Fibroblast of lung (primary cell): ENCODE measurements around the gene SLC8A2. TPM values are rescaled to one million over a fixed set of nuclear protein-coding genes. Genes with fewer than 3 reads are reported as not detected.

Experiments used
- DNase-seq, 2 donors: peaks; one replicate each; pipeline versions ENCODE4 v3.0.0 to v3.0.0-alpha.2; 2010; ENCODE audit warnings: low read depth in 2 of 2
- H2AFZ ChIP-seq: 2 replicates; pipeline ENCODE4 v1.5.1; 2012; ENCODE audit warnings: low read length, control low read depth, inconsistent platforms
- H3K27ac ChIP-seq: 2 replicates; pipeline ENCODE4 v1.5.1; 2011; ENCODE audit warnings: low read length, control low read depth; ENCODE audit not compliant: insufficient read depth
- H3K27me3 ChIP-seq: 2 replicates; pipeline ENCODE4 v1.5.1; 2011; ENCODE audit warnings: mild to moderate bottlenecking, low read length; ENCODE audit not compliant: control insufficient read depth, insufficient read depth
- H3K36me3 ChIP-seq: 2 replicates; pipeline ENCODE4 v1.5.1; 2011; ENCODE audit warnings: low read length; ENCODE audit not compliant: control insufficient read depth, insufficient read depth
- H3K4me1 ChIP-seq: 2 replicates; pipeline ENCODE4 v1.5.1; 2011; ENCODE audit warnings: low read length; ENCODE audit not compliant: control insufficient read depth, insufficient read depth; ENCODE audit errors: extremely low read depth
- H3K4me2 ChIP-seq: 2 replicates; pipeline ENCODE4 v1.5.1; 2011; ENCODE audit warnings: low read length, control low read depth; ENCODE audit not compliant: insufficient read depth; ENCODE audit errors: extremely low read depth
- H3K4me3 ChIP-seq, 4 experiments: fragments of 200-600 bp in 1 of 4; sonication (generic) in 1 of 4; replicated peaks in 1 of 4; 2 replicates each; pipeline ENCODE4 v1.5.1; 2011 to 2016; ENCODE audit warnings: low read length in 4 of 4, low read depth in 3 of 4, mild to moderate bottlenecking in 3 of 4, control low read depth in 2 of 4, inconsistent platforms in 1 of 4, mixed read lengths in 1 of 4; ENCODE audit not compliant: insufficient read depth in 1 of 4; ENCODE audit errors: control extremely low read depth in 1 of 4
- H3K79me2 ChIP-seq: 2 replicates; pipeline ENCODE4 v1.5.1; 2012; ENCODE audit warnings: mild to moderate bottlenecking, low read length, inconsistent platforms; ENCODE audit not compliant: control insufficient read depth, insufficient read depth
- H3K9ac ChIP-seq: 2 replicates; pipeline ENCODE4 v1.5.1; 2011; ENCODE audit warnings: mild to moderate bottlenecking, low read length, control low read depth; ENCODE audit not compliant: insufficient read depth
- H3K9me3 ChIP-seq: 2 replicates; pipeline ENCODE4 v1.5.1; 2012; ENCODE audit warnings: low read depth, low read length; ENCODE audit not compliant: control insufficient read depth, insufficient read depth
- H4K20me1 ChIP-seq: 2 replicates; pipeline ENCODE4 v1.5.1; 2011; ENCODE audit warnings: low read length; ENCODE audit not compliant: control insufficient read depth, insufficient read depth; ENCODE audit errors: extremely low read depth
- CTCF ChIP-seq, 2 donors: IDR thresholded peaks in 1 of 2; conservative IDR thresholded peaks in 1 of 2; 1 replicate in 1 of 2; 2 replicates in 1 of 2; pipeline ENCODE4 v1.5.1; 2011 to 2012; ENCODE audit warnings: low read length in 2 of 2, control low read depth in 1 of 2, inconsistent platforms in 1 of 2, low read depth in 1 of 2, mild to moderate bottlenecking in 1 of 2
- EZH2 ChIP-seq: IDR thresholded peaks from 2 replicates; pipeline ENCODE4 v1.5.1; 2012; ENCODE audit warnings: low read length, control low read depth, mild to moderate bottlenecking; ENCODE audit errors: missing control alignments
- polyA plus RNA-seq, 2 donors: library from polyadenylated mRNA; depleted of rRNA in 1 of 2; stranded (reverse) in 1 of 2; unstranded in 1 of 2; fragments of >200 nt; gene quantifications; 2 replicates each; pipeline ENCODE4 v1.2.1, GENCODE V29; 2011 to 2012; ENCODE audit warnings: missing spikeins in 1 of 2
- total RNA-seq: library from RNA; depleted of rRNA; stranded (reverse); fragments of >200 nt; gene quantifications from 2 replicates; pipeline ENCODE4 v1.2.1, GENCODE V29; 2014

The SLC8A2 gene
- total and polyA plus RNA-seq, 2 donors (not counting 1 experiment from before 2014, with no cell fraction given): under 0.01 TPM; not detected in 1

GRCh38 chr19:47435196-47435595, 36.5 kb downstream of the SLC8A2 start:
- H4K20me1 ChIP-seq: no peaks in the 10 kb centered on the region
- H3K4me2 ChIP-seq: no peak overlapping the region
- H3K4me3 ChIP-seq: no peak overlapping the region
- no peak for DNase-seq
- no peaks in the 10 kb centered on the region for H3K36me3 ChIP-seq
- H2AFZ ChIP-seq: no peak overlapping the region
- no peak overlapping the region for H3K27ac ChIP-seq
- H3K9me3 ChIP-seq: no peaks in the 10 kb centered on the region
- TF ChIP-seq CTCF (conservative IDR thresholded peaks at IDR 0.05 in 1 of 2, IDR thresholded peaks at IDR 0.05 in 1 of 2; ENCODE audit: low read depth in 1 of 2, low read length in 2 of 2) (no peak), EZH2 (no peak)
- no peak overlapping the region for H3K9ac ChIP-seq
- H3K79me2 ChIP-seq: no peaks in the 10 kb centered on the region
- peaks cover 2% of the 10 kb centered on the region for H3K27me3 ChIP-seq
- H3K4me1 ChIP-seq: no peaks in the 10 kb centered on the region

GRCh38 chr19:47434088-47434487, 37.6 kb downstream of the SLC8A2 start:
- Histone ChIP-seq H3K4me3 (no peak overlapping the region), H4K20me1 (no peaks in the 10 kb centered on the region), H3K4me2 (no peak overlapping the region), H3K4me1 (peaks cover 2% of the 10 kb centered on the region), H3K36me3 (no peaks in the 10 kb centered on the region), H3K79me2 (no peaks in the 10 kb centered on the region), H3K27ac (no peak overlapping the region), H3K9ac (no peak overlapping the region), H3K9me3 (no peaks in the 10 kb centered on the region), H3K27me3 (peaks cover 2% of the 10 kb centered on the region), H2AFZ (no peak overlapping the region)
- no peak for TF ChIP-seq EZH2
- no peak for TF ChIP-seq CTCF (conservative IDR thresholded peaks at IDR 0.05 in 1 of 2, IDR thresholded peaks at IDR 0.05 in 1 of 2; ENCODE audit: low read depth in 1 of 2, low read length in 2 of 2)
- no peak for DNase-seq

GRCh38 chr19:47433121-47433520, 38.6 kb downstream of the SLC8A2 start:
- peaks cover 2% of the 10 kb centered on the region for H3K27me3 ChIP-seq
- peaks cover 7% of the 10 kb centered on the region for H3K4me1 ChIP-seq
- no peaks in the 10 kb centered on the region for H3K36me3 ChIP-seq
- TF ChIP-seq EZH2 (no peak), CTCF (conservative IDR thresholded peaks at IDR 0.05 in 1 of 2, IDR thresholded peaks at IDR 0.05 in 1 of 2; ENCODE audit: low read depth in 1 of 2, low read length in 2 of 2) (no peak)
- no peaks in the 10 kb centered on the region for H4K20me1 ChIP-seq
- H3K27ac ChIP-seq: no peak overlapping the region
- no peak overlapping the region for H3K4me2 ChIP-seq
- H3K79me2 ChIP-seq: no peaks in the 10 kb centered on the region
- H3K9me3 ChIP-seq: no peaks in the 10 kb centered on the region
- no peak overlapping the region for H2AFZ ChIP-seq
- H3K9ac ChIP-seq: no peak overlapping the region
- no peak overlapping the region for H3K4me3 ChIP-seq
- no peak for DNase-seq
